Fibroblast of lung (primary cell): ENCODE data around the gene PGM2L1. TPM values are rescaled to one million over a fixed set of nuclear protein-coding genes. Genes with fewer than 3 reads are reported as not detected.

ENCODE experiments used
- DNase-seq, 2 donors: peaks; one replicate each; pipeline versions ENCODE4 v3.0.0 to v3.0.0-alpha.2; 2010; ENCODE audit warnings: low read depth in 2 of 2
- H2AFZ ChIP-seq: 2 replicates; pipeline ENCODE4 v1.5.1; 2012; ENCODE audit warnings: low read length, control low read depth, inconsistent platforms
- H3K27ac ChIP-seq: 2 replicates; pipeline ENCODE4 v1.5.1; 2011; ENCODE audit warnings: low read length, control low read depth; ENCODE audit not compliant: insufficient read depth
- H3K27me3 ChIP-seq: 2 replicates; pipeline ENCODE4 v1.5.1; 2011; ENCODE audit warnings: mild to moderate bottlenecking, low read length; ENCODE audit not compliant: control insufficient read depth, insufficient read depth
- H3K36me3 ChIP-seq: 2 replicates; pipeline ENCODE4 v1.5.1; 2011; ENCODE audit warnings: low read length; ENCODE audit not compliant: control insufficient read depth, insufficient read depth
- H3K4me1 ChIP-seq: 2 replicates; pipeline ENCODE4 v1.5.1; 2011; ENCODE audit warnings: low read length; ENCODE audit not compliant: control insufficient read depth, insufficient read depth; ENCODE audit errors: extremely low read depth
- H3K4me2 ChIP-seq: 2 replicates; pipeline ENCODE4 v1.5.1; 2011; ENCODE audit warnings: low read length, control low read depth; ENCODE audit not compliant: insufficient read depth; ENCODE audit errors: extremely low read depth
- H3K4me3 ChIP-seq, 4 experiments: fragments of 200-600 bp in 1 of 4; sonication (generic) in 1 of 4; replicated peaks in 1 of 4; 2 replicates each; pipeline ENCODE4 v1.5.1; 2011 to 2016; ENCODE audit warnings: low read length in 4 of 4, low read depth in 3 of 4, mild to moderate bottlenecking in 3 of 4, control low read depth in 2 of 4, inconsistent platforms in 1 of 4, mixed read lengths in 1 of 4; ENCODE audit not compliant: insufficient read depth in 1 of 4; ENCODE audit errors: control extremely low read depth in 1 of 4
- H3K79me2 ChIP-seq: 2 replicates; pipeline ENCODE4 v1.5.1; 2012; ENCODE audit warnings: mild to moderate bottlenecking, low read length, inconsistent platforms; ENCODE audit not compliant: control insufficient read depth, insufficient read depth
- H3K9ac ChIP-seq: 2 replicates; pipeline ENCODE4 v1.5.1; 2011; ENCODE audit warnings: mild to moderate bottlenecking, low read length, control low read depth; ENCODE audit not compliant: insufficient read depth
- H3K9me3 ChIP-seq: 2 replicates; pipeline ENCODE4 v1.5.1; 2012; ENCODE audit warnings: low read depth, low read length; ENCODE audit not compliant: control insufficient read depth, insufficient read depth
- H4K20me1 ChIP-seq: 2 replicates; pipeline ENCODE4 v1.5.1; 2011; ENCODE audit warnings: low read length; ENCODE audit not compliant: control insufficient read depth, insufficient read depth; ENCODE audit errors: extremely low read depth
- CTCF ChIP-seq, 2 donors: IDR thresholded peaks in 1 of 2; conservative IDR thresholded peaks in 1 of 2; 1 replicate in 1 of 2; 2 replicates in 1 of 2; pipeline ENCODE4 v1.5.1; 2011 to 2012; ENCODE audit warnings: low read length in 2 of 2, control low read depth in 1 of 2, inconsistent platforms in 1 of 2, low read depth in 1 of 2, mild to moderate bottlenecking in 1 of 2
- EZH2 ChIP-seq: IDR thresholded peaks from 2 replicates; pipeline ENCODE4 v1.5.1; 2012; ENCODE audit warnings: low read length, control low read depth, mild to moderate bottlenecking; ENCODE audit errors: missing control alignments
- polyA plus RNA-seq, 2 donors: library from polyadenylated mRNA; depleted of rRNA in 1 of 2; stranded (reverse) in 1 of 2; unstranded in 1 of 2; fragments of >200 nt; gene quantifications; 2 replicates each; pipeline ENCODE4 v1.2.1, GENCODE V29; 2011 to 2012; ENCODE audit warnings: missing spikeins in 1 of 2
- total RNA-seq: library from RNA; depleted of rRNA; stranded (reverse); fragments of >200 nt; gene quantifications from 2 replicates; pipeline ENCODE4 v1.2.1, GENCODE V29; 2014

The PGM2L1 gene
- total and polyA plus RNA-seq, 2 donors (not counting 1 experiment from before 2014, with no cell fraction given): 1.4 to 4.1 TPM

- TF ChIP-seq EZH2 (no peak), CTCF (conservative IDR thresholded peaks at IDR 0.05 in 1 of 2, IDR thresholded peaks at IDR 0.05 in 1 of 2; ENCODE audit: low read depth in 1 of 2, low read length in 2 of 2) (no peak)
Observed at GRCh38 chr11:74373382-74373781, 24.9 kb downstream of the PGM2L1 start.

DNA sequence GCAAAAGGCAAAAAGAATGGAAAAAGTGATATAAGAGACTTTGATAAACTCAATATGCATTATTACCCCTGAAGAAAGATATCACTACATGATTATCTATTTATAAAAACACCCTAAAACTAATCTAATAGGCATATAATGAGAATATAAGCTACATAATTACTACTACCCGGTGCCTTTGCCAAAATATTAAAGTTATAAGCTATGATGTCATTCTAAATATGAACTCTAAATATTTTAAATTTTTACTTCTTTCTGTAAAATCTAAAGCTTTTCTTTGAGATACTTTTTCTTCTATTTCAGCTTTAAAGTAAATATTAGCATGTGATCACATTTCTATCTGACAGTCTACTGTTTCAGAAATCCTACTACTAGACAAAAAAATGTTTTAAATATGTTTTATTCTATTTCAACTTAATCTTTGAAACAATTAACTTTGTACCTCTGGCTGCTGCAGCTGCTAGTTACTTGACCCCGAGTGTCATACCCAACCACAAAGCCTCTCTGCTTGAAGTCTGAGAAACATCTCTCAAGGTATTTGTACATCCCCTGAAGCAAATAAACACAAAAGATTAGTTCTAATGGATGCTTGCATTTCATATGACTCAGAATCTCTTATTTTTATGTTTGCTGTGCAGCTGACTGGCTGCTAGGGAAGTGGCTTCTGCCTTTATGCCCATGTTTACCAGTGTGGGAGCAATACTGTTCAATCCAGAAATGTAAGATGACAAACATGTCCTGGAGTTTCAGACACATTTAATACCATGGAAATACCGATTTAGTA, 26.8 kb downstream of the PGM2L1 start:
- Histone ChIP-seq H3K79me2 (no peaks in the 10 kb centered on the region), H3K27me3 (no peaks in the 10 kb centered on the region), H3K4me1 (no peaks in the 10 kb centered on the region), H3K9me3 (no peaks in the 10 kb centered on the region), H4K20me1 (no peaks in the 10 kb centered on the region), H3K9ac (no peak overlapping the region), H3K27ac (no peak overlapping the region), H3K4me2 (no peak overlapping the region), H3K36me3 (no peaks in the 10 kb centered on the region), H3K4me3 (no peak overlapping the region), H2AFZ (no peak overlapping the region)
- peak; percentile 38 to 72 for DNase-seq
- TF ChIP-seq EZH2 (no peak), CTCF (conservative IDR thresholded peaks at IDR 0.05 in 1 of 2, IDR thresholded peaks at IDR 0.05 in 1 of 2; ENCODE audit: low read depth in 1 of 2, low read length in 2 of 2) (no peak)

More at GRCh38 chr11:74373382-74373781, 24.9 kb downstream of the PGM2L1 start:
- Histone ChIP-seq H3K9ac (no peak overlapping the region), H2AFZ (no peak overlapping the region), H3K4me2 (no peak overlapping the region), H4K20me1 (no peaks in the 10 kb centered on the region), H3K27ac (no peak overlapping the region), H3K27me3 (no peaks in the 10 kb centered on the region), H3K9me3 (no peaks in the 10 kb centered on the region), H3K36me3 (no peaks in the 10 kb centered on the region), H3K4me1 (no peaks in the 10 kb centered on the region), H3K79me2 (no peaks in the 10 kb centered on the region), H3K4me3 (no peak overlapping the region)
- peak; percentile 18 to 43 for DNase-seq

DNA sequence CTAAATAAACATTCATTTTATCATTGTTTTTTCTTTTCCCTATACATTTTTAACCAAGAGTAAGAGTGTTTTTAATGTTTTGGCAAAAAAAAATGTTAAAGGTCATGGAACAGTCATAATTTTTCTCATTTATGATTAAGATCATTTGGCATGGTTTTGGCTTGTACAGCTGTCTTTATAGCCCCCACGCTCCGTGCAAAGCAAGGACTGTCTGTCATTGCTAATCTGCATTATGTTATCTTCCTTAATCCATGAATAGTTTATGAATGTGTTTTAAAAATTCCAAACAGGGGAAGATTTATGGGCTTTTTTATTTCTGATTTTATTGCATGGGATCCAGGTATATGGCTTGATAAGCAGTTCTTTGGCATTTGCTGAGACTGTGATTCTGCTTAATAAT, 28.1 kb downstream of the PGM2L1 start:
- H2AFZ ChIP-seq: no peak overlapping the region
- H3K4me3 ChIP-seq: no peak overlapping the region
- no peak for DNase-seq
- no peak overlapping the region for H3K4me2 ChIP-seq
- H3K79me2 ChIP-seq: no peaks in the 10 kb centered on the region
- TF ChIP-seq CTCF (conservative IDR thresholded peaks at IDR 0.05 in 1 of 2, IDR thresholded peaks at IDR 0.05 in 1 of 2; ENCODE audit: low read depth in 1 of 2, low read length in 2 of 2): no peak
- no peak for TF ChIP-seq EZH2
- H3K9me3 ChIP-seq: no peaks in the 10 kb centered on the region
- no peak overlapping the region for H3K27ac ChIP-seq
- H3K9ac ChIP-seq: no peak overlapping the region
- H3K4me1 ChIP-seq: no peaks in the 10 kb centered on the region
- H3K27me3 ChIP-seq: no peaks in the 10 kb centered on the region
- no peaks in the 10 kb centered on the region for H3K36me3 ChIP-seq
- no peaks in the 10 kb centered on the region for H4K20me1 ChIP-seq
